Right lobe of liver (tissue), 6 donors: Measurements from ENCODE around the gene SPAG5. TPM values are rescaled to one million over a fixed set of nuclear protein-coding genes. Genes with fewer than 3 reads are reported as not detected.
A peak's percentile ranks its signal among the peaks of the same experiment; 100 is the strongest.
"Not testable (repeated sequence)": the region's sequence is repeated elsewhere in the genome, so short reads cannot be mapped to it uniquely, and the experiment has no call there.

ENCODE experiments used
- ATAC-seq, 4 donors: fragments of 200-7000 bp; cut with Tn5 transposase; one replicate each; pipeline ENCODE4 v1.9.1; 2020; ENCODE audit warnings: mild to moderate bottlenecking in 4 of 4, moderate library complexity in 4 of 4
- DNase-seq, 3 donors: peaks; one replicate each; pipeline ENCODE4 v3.0.0-alpha.2; 2020
- H3K27ac ChIP-seq, 3 donors: fragments of 200-600 bp; one replicate each; pipeline ENCODE4 v1.8.0; 2022
- H3K27me3 ChIP-seq, 2 donors: fragments of 200-600 bp; one replicate each; pipeline ENCODE4 v1.8.0; 2022
- H3K36me3 ChIP-seq, 4 donors: fragments of 200-600 bp; sonication (generic) in 1 of 4; one replicate each; pipeline versions ENCODE4 v1.5.1 to v1.8.0; 2017 to 2022; ENCODE audit warnings: control low read depth in 1 of 4
- H3K4me1 ChIP-seq, 4 donors: fragments of 200-600 bp; sonication (generic) in 1 of 4; one replicate each; pipeline versions ENCODE4 v1.5.1 to v1.8.0; 2017 to 2022; ENCODE audit warnings: control low read depth in 1 of 4
- H3K4me3 ChIP-seq, 3 donors: fragments of 200-600 bp; one replicate each; pipeline ENCODE4 v1.8.0; 2022
- H3K9me3 ChIP-seq, 4 donors: fragments of 200-600 bp; sonication (generic) in 1 of 4; one replicate each; pipeline versions ENCODE4 v1.5.1 to v1.8.0; 2017 to 2022; ENCODE audit warnings: control low read depth in 1 of 4
- POLR2A ChIP-seq: fragments of 450-650 bp; IDR thresholded peaks from one replicate; pipeline ENCODE4 v1.6.1; 2017; ENCODE audit warnings: antibody characterized with exemption, mild to moderate bottlenecking
- WGBS: methylation state at CpG from one replicate; pipeline ENCODE4 v1.1.6; 2018; ENCODE audit warnings: low coverage, low lambda C conversion rate; ENCODE audit not compliant: insufficient coverage; ENCODE audit errors: missing lambda C conversion rate; 5-methylcytosine and 5-hydroxymethylcytosine counted together
- intact Hi-C, 2 donors: fragments of 100-400 bp; cut with DNase I; formaldehyde crosslinking; loops; one replicate each; pipeline versions ENCODE4 v1.11.2 to v1.14.1; 2022
- total RNA-seq, 6 experiments: library from RNA; depleted of rRNA in 2 of 6; stranded (reverse); fragments of >200 nt in 2 of 6; fragmentation: NEBNext Ultra II Directional in 3 of 6; extraction: Animal tissue kit (Norgen Biotek cat#: 25700) in 3 of 6; gene quantifications; one replicate each; pipeline versions ENCODE4 v1.1.0 to v1.2.4, GENCODE V29; 2016 to 2023
- TF ChIP-seq, protein P1 (sequence below), 4 donors: fragments of 200-600 bp in 3 of 4; fragments of 450-650 bp in 1 of 4; IDR thresholded peaks; one replicate each; pipeline versions ENCODE4 v1.5.1 to v1.8.0; 2016 to 2022; ENCODE audit warnings: antibody characterized with exemption in 4 of 4, mild to moderate bottlenecking in 2 of 4
- donor health status: DM: no; HTN: yes; CAD: no.
- donor health status: DM: no; HTN: no; CAD: no.
- donor health status: DM: no; HTN: no; CAD: no.
- donor health status: DM: no; HTN: yes; CAD: no.
- donor health status: DM: no; HTN: yes; CAD: no.

SPAG5 gene
- total RNA-seq, 6 experiments from 2014 or later, result 8.4 to 14.1 (median 11.3) TPM

DNA sequence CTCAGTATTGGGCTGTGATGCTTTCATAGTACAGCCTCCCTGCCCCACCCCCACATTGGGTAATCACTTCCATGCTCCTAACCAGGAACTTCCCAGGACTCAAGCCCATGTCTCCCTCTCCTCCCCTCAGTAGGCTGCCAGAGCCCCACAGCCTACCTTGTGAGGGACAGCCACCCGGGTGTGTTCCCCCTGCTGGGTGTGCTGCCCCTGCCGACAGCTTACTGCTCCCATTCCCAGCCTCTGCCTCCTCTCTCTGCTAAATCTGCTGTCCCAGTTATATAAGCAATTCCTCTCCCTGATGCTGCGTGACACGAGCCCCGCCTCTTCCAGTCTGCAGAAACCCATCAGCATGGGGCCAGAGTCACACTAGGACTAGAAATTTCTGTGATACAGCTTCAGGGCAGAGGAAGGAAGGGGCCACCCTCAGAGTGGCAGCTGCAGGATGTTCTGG is 15.1 kb upstream of the SPAG5 start, which contains the start of gene RSKR:
Gene RSKR (minus strand): TSS at position 255 of the 451 bp plus-strand sequence. CDS start 24 bp downstream, at position 231.
- ATAC-seq (peak in 3 of 4 donors; percentile 33 to 51 (median 38)), DNase-seq (no peak)
- Histone ChIP-seq H3K9me3 (no peaks in the 10 kb centered on the region), H3K27me3 (no peaks in the 10 kb centered on the region), H3K4me3 (no peak within 1 kb of the TSS), H3K36me3 (peaks cover 7 to 45% (median 28%) of the 10 kb centered on the region in 4 donors), H3K4me1 (peaks cover 0 to 5% (median 0%) of the 10 kb centered on the region in 4 donors), H3K27ac (no peak within 1 kb of the TSS)
- 89% methylated on average over 5 of the region's 5 CpGs for WGBS
- intact Hi-C loops, result loop anchor here in 1 of 2 donors (5.0 kb wide), 2 partner anchors 67 to 117 kb away; no protein-coding TSS in a partner anchor
- TF ChIP-seq, protein P1, sequence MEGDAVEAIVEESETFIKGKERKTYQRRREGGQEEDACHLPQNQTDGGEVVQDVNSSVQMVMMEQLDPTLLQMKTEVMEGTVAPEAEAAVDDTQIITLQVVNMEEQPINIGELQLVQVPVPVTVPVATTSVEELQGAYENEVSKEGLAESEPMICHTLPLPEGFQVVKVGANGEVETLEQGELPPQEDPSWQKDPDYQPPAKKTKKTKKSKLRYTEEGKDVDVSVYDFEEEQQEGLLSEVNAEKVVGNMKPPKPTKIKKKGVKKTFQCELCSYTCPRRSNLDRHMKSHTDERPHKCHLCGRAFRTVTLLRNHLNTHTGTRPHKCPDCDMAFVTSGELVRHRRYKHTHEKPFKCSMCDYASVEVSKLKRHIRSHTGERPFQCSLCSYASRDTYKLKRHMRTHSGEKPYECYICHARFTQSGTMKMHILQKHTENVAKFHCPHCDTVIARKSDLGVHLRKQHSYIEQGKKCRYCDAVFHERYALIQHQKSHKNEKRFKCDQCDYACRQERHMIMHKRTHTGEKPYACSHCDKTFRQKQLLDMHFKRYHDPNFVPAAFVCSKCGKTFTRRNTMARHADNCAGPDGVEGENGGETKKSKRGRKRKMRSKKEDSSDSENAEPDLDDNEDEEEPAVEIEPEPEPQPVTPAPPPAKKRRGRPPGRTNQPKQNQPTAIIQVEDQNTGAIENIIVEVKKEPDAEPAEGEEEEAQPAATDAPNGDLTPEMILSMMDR (IDR thresholded peaks at IDR 0.05), result no peak
- no peak for TF ChIP-seq POLR2A

DNA sequence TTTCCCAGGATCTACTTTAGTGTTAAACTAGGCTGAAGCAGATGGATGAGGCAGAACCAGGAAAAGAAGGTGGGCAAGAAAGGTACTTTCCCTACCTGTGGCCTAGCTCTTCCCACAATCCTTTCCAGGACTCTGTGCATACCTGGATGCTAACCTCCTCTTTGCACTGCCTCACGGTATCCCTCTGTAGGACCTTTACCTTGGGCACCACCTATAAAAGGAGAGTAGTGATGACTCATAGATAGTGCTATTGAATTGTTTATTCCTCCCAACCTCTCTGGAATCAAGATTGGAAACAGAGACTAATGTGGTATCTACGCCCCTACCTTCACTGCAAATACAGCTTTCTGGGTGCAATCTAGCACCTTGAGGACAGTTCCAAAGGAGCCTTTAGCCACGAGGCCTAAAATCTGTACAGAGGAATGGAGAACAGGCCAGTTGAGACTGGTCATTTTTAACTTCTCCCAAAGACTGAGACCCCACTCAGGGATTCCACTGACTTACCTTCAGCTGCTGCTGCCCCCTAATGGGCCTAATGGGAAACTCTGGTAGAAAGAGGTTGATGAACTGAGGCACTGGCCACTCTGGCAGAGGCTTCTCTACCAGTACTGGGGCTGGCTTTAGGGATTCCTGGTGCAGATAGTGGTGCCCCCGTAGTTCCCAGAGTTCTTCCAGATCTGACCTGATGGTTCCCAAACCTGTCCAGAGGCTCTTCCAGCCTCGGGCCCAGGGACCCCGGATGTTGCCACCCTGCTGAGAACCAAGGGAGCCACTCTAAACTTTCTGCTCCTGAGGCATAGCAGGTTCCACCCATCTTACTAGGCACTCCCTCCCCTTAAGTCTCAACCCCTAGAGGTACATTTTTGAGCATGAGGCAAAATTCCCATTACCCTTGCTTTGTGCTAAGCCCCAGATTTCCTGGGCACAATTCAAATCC is 14.4 kb upstream of the SPAG5 start:
- ATAC-seq (peak; percentile 63 to 70 (median 66)), DNase-seq (no peak)
- Histone ChIP-seq H3K27ac (no peak overlapping the region), H3K27me3 (no peaks in the 10 kb centered on the region), H3K36me3 (peaks cover 0 to 37% (median 23%) of the 10 kb centered on the region in 4 donors), H3K9me3 (no peaks in the 10 kb centered on the region), H3K4me3 (no peak overlapping the region), H3K4me1 (peaks cover 0 to 5% (median 0%) of the 10 kb centered on the region in 4 donors)
- 80% methylated on average over 3 of the region's 6 CpGs for WGBS
- TF ChIP-seq, protein P1 (IDR thresholded peaks at IDR 0.05), result peak; percentile 58 to 71 (median 64)
- TF ChIP-seq POLR2A, result no peak
- intact Hi-C loops, result loop anchor here in 1 of 2 donors (5.0 kb wide), 2 partner anchors 66 to 116 kb away; no protein-coding TSS in a partner anchor

DNA sequence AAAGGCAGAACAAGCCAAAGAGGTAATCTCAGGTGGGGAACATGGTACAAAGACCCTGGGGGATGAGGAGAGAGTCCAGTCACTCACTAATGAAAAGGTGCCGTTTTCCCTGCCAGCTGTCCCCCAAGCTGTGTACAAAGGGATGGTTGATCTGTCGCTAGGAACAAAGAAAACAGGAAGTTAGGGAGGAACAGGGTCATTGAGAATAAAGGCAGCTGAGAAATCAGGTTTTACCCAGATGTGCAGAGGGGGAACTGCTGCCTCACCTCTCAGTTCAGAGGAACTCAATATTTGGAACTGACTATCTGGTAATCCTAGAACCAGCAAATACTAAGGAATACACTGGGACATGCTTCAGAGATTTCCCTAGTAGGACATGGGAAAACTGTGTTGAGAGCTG is 13.7 kb upstream of the SPAG5 start:
- H3K4me1 ChIP-seq, result peaks cover 0 to 5% (median 0%) of the 10 kb centered on the region in 4 donors
- ATAC-seq (no peak), DNase-seq (no peak)
- WGBS, result 72% methylated on average over 2 of the region's 2 CpGs
- peaks cover 0 to 32% (median 19%) of the 10 kb centered on the region in 4 donors for H3K36me3 ChIP-seq
- no peak overlapping the region for H3K27ac ChIP-seq
- no peak overlapping the region for H3K4me3 ChIP-seq
- H3K27me3 ChIP-seq, result no peaks in the 10 kb centered on the region
- H3K9me3 ChIP-seq, result no peaks in the 10 kb centered on the region
- intact Hi-C loops, result loop anchor here in 1 of 2 donors (5.0 kb wide), 2 partner anchors 65 to 115 kb away; no protein-coding TSS in a partner anchor
- TF ChIP-seq, protein P1 (IDR thresholded peaks at IDR 0.05), result no peak
- no peak for TF ChIP-seq POLR2A

DNA sequence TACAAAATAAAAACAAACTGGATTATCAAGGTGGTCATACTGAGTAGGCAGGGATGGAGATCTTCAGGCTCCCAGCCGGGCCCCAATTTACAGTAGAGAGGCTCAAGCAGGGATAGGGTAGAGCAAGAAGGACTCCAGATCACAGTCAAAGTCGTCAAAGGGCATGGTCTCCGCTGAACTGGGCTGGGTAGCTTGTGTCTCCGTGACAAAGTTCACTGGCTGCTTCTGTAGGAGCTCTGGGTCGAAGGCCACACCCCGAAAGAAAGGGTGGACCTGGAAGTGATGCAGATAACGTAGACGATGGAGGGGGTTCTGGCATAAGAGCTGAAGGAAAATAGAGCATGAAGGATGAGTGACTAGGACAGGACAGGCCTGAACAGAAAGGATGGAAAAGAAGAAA is 11.6 kb upstream of the SPAG5 start:
- WGBS, result 50% methylated on average over 6 of the region's 8 CpGs
- H3K4me3 ChIP-seq, result no peak overlapping the region
- DNase-seq (no peak), ATAC-seq (peak in 1 of 4 donors; percentile 16)
- no peaks in the 10 kb centered on the region for H3K9me3 ChIP-seq
- no peak overlapping the region for H3K27ac ChIP-seq
- intact Hi-C loops, result loop anchor here in 1 of 2 donors (5.0 kb wide), 2 partner anchors 63 to 113 kb away; no protein-coding TSS in a partner anchor
- H3K36me3 ChIP-seq, result peaks cover 0 to 11% (median 3%) of the 10 kb centered on the region in 4 donors
- TF ChIP-seq, protein P1 (IDR thresholded peaks at IDR 0.05), result no peak
- no peak for TF ChIP-seq POLR2A
- no peaks in the 10 kb centered on the region for H3K27me3 ChIP-seq
- H3K4me1 ChIP-seq, result peaks cover 0 to 5% (median 0%) of the 10 kb centered on the region in 4 donors

DNA sequence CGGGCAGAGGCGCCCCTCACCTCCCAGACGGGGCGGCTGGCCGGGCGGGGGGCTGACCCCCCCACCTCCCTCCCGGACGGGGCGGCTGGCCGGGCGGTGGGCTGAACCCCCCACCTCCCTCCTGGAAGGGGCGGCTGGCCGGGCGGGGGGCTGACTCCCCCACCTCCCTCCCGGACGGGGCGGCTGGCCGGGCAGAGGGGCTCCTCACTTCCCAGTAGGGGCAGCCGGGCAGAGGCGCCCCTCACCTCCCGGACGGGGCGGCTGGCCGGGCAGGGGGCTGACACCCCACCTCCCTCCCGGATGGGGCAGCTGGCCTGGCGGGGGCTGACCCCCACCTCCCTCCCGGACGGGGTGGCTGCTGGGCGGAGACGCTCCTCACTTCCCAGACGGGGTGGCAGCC is 5.2 kb upstream of the SPAG5 start:
- H3K4me3 ChIP-seq, H3K27me3 ChIP-seq, DNase-seq, intact Hi-C loops, ATAC-seq, H3K36me3 ChIP-seq, H3K9me3 ChIP-seq, H3K4me1 ChIP-seq, H3K27ac ChIP-seq: not testable (repeated sequence)
- WGBS, result no CpG with 5 or more reads among the region's 31 CpGs
